ENCODE results near the gene LRP1.

The LRP1 gene

GRCh38 chr12:57248934-57249742, 120.9 kb downstream of the LRP1 start:
- no peak overlapping the region for H3K4me3 ChIP-seq (ENCODE audit: insufficient read depth, low read depth, low read length, poor library complexity, severe bottlenecking)
- no peak for DNase-seq
- H3K27ac ChIP-seq (ENCODE audit: insufficient read depth, low read length, poor library complexity, severe bottlenecking) = no peak overlapping the region
- no peaks in the 10 kb centered on the region for H3K9me3 ChIP-seq (ENCODE audit: control insufficient read depth, low read length)
- H3K27me3 ChIP-seq (replicated peaks; ENCODE audit: control insufficient read depth, insufficient read depth, low read length, poor library complexity, severe bottlenecking) = peaks cover 4% of the 10 kb centered on the region
- no peaks in the 10 kb centered on the region for H3K36me3 ChIP-seq (ENCODE audit: control insufficient read depth, insufficient read depth, low read length)
- no peaks in the 10 kb centered on the region for H3K4me1 ChIP-seq (ENCODE audit: control insufficient read depth, insufficient read depth, low read length, poor library complexity, severe bottlenecking)

- H3K4me1 ChIP-seq (ENCODE audit: control insufficient read depth, insufficient read depth, low read length, poor library complexity, severe bottlenecking) = no peaks in the 10 kb centered on the region
- no peak overlapping the region for H3K4me3 ChIP-seq (ENCODE audit: insufficient read depth, low read depth, low read length, poor library complexity, severe bottlenecking)
- H3K27me3 ChIP-seq (replicated peaks; ENCODE audit: control insufficient read depth, insufficient read depth, low read length, poor library complexity, severe bottlenecking) = no peaks in the 10 kb centered on the region
- H3K27ac ChIP-seq (ENCODE audit: insufficient read depth, low read length, poor library complexity, severe bottlenecking) = no peak overlapping the region
- DNase-seq = no peak
- no peaks in the 10 kb centered on the region for H3K9me3 ChIP-seq (ENCODE audit: control insufficient read depth, low read length)
- H3K36me3 ChIP-seq (ENCODE audit: control insufficient read depth, insufficient read depth, low read length) = peaks cover 7% of the 10 kb centered on the region
These were observed 122.3 kb downstream of the LRP1 start for GRCh38 chr12:57250541-57250940.

- no peaks in the 10 kb centered on the region for H3K9me3 ChIP-seq (ENCODE audit: control insufficient read depth, low read length)
- no peak within 1 kb of the TSS for H3K27ac ChIP-seq (ENCODE audit: insufficient read depth, low read length, poor library complexity, severe bottlenecking)
- H3K4me1 ChIP-seq (ENCODE audit: control insufficient read depth, insufficient read depth, low read length, poor library complexity, severe bottlenecking) = no peaks in the 10 kb centered on the region
- H3K4me3 ChIP-seq (ENCODE audit: insufficient read depth, low read depth, low read length, poor library complexity, severe bottlenecking) = no peak within 1 kb of the TSS
- H3K36me3 ChIP-seq (ENCODE audit: control insufficient read depth, insufficient read depth, low read length) = peaks cover 9% of the 10 kb centered on the region
- H3K27me3 ChIP-seq (replicated peaks; ENCODE audit: control insufficient read depth, insufficient read depth, low read length, poor library complexity, severe bottlenecking) = no peaks in the 10 kb centered on the region
- DNase-seq = no peak
These were observed 122.7 kb downstream of the LRP1 start, which contains the start of gene STAC3 for GRCh38 chr12:57250956-57251355. Gene STAC3 (minus strand): TSS chr12:57251187. CDS start chr12:57249636, 1,551 bp downstream.

GRCh38 chr12:57254506-57255280, 126.4 kb downstream of the LRP1 start:
- DNase-seq = no peak
- Histone ChIP-seq H3K9me3 (ENCODE audit: control insufficient read depth, low read length) (no peaks in the 10 kb centered on the region), H3K27ac (ENCODE audit: insufficient read depth, low read length, poor library complexity, severe bottlenecking) (no peak overlapping the region), H3K36me3 (ENCODE audit: control insufficient read depth, insufficient read depth, low read length) (peaks cover 42% of the 10 kb centered on the region), H3K4me1 (ENCODE audit: control insufficient read depth, insufficient read depth, low read length, poor library complexity, severe bottlenecking) (no peaks in the 10 kb centered on the region), H3K4me3 (ENCODE audit: insufficient read depth, low read depth, low read length, poor library complexity, severe bottlenecking) (no peak overlapping the region), H3K27me3 (replicated peaks; ENCODE audit: control insufficient read depth, insufficient read depth, low read length, poor library complexity, severe bottlenecking) (no peaks in the 10 kb centered on the region)

GRCh38 chr12:57255916-57256315, 127.6 kb downstream of the LRP1 start:
- H3K36me3 ChIP-seq (ENCODE audit: control insufficient read depth, insufficient read depth, low read length) = peaks cover 50% of the 10 kb centered on the region

GRCh38 chr12:57258977-57259970, 131.0 kb downstream of the LRP1 start:
- H3K4me1 ChIP-seq (ENCODE audit: control insufficient read depth, insufficient read depth, low read length, poor library complexity, severe bottlenecking) = no peaks in the 10 kb centered on the region
- H3K4me3 ChIP-seq (ENCODE audit: insufficient read depth, low read depth, low read length, poor library complexity, severe bottlenecking) = no peak overlapping the region
- H3K36me3 ChIP-seq (ENCODE audit: control insufficient read depth, insufficient read depth, low read length) = peaks cover 64% of the 10 kb centered on the region
- no peak for DNase-seq
- H3K9me3 ChIP-seq (ENCODE audit: control insufficient read depth, low read length) = no peaks in the 10 kb centered on the region
- no peaks in the 10 kb centered on the region for H3K27me3 ChIP-seq (replicated peaks; ENCODE audit: control insufficient read depth, insufficient read depth, low read length, poor library complexity, severe bottlenecking)
- no peak overlapping the region for H3K27ac ChIP-seq (ENCODE audit: insufficient read depth, low read length, poor library complexity, severe bottlenecking)

More at GRCh38 chr12:57255916-57256315, 127.6 kb downstream of the LRP1 start:
- H3K4me1 ChIP-seq (ENCODE audit: control insufficient read depth, insufficient read depth, low read length, poor library complexity, severe bottlenecking) = no peaks in the 10 kb centered on the region
- H3K4me3 ChIP-seq (ENCODE audit: insufficient read depth, low read depth, low read length, poor library complexity, severe bottlenecking) = no peak overlapping the region
- H3K27me3 ChIP-seq (replicated peaks; ENCODE audit: control insufficient read depth, insufficient read depth, low read length, poor library complexity, severe bottlenecking) = no peaks in the 10 kb centered on the region
- no peak for DNase-seq
- no peak overlapping the region for H3K27ac ChIP-seq (ENCODE audit: insufficient read depth, low read length, poor library complexity, severe bottlenecking)
- no peaks in the 10 kb centered on the region for H3K9me3 ChIP-seq (ENCODE audit: control insufficient read depth, low read length)

- Histone ChIP-seq H3K9me3 (ENCODE audit: control insufficient read depth, low read length) (no peaks in the 10 kb centered on the region), H3K27me3 (replicated peaks; ENCODE audit: control insufficient read depth, insufficient read depth, low read length, poor library complexity, severe bottlenecking) (no peaks in the 10 kb centered on the region), H3K27ac (ENCODE audit: insufficient read depth, low read length, poor library complexity, severe bottlenecking) (no peak overlapping the region), H3K4me3 (ENCODE audit: insufficient read depth, low read depth, low read length, poor library complexity, severe bottlenecking) (no peak overlapping the region), H3K4me1 (ENCODE audit: control insufficient read depth, insufficient read depth, low read length, poor library complexity, severe bottlenecking) (no peaks in the 10 kb centered on the region), H3K36me3 (ENCODE audit: control insufficient read depth, insufficient read depth, low read length) (peaks cover 57% of the 10 kb centered on the region)
- no peak for DNase-seq
These were observed 132.1 kb downstream of the LRP1 start for GRCh38 chr12:57260366-57260765.

GRCh38 chr12:57261428-57261865, 133.2 kb downstream of the LRP1 start:
- no peaks in the 10 kb centered on the region for H3K4me1 ChIP-seq (ENCODE audit: control insufficient read depth, insufficient read depth, low read length, poor library complexity, severe bottlenecking)
- no peak for DNase-seq
- peaks cover 53% of the 10 kb centered on the region for H3K36me3 ChIP-seq (ENCODE audit: control insufficient read depth, insufficient read depth, low read length)
- no peaks in the 10 kb centered on the region for H3K9me3 ChIP-seq (ENCODE audit: control insufficient read depth, low read length)
- no peaks in the 10 kb centered on the region for H3K27me3 ChIP-seq (replicated peaks; ENCODE audit: control insufficient read depth, insufficient read depth, low read length, poor library complexity, severe bottlenecking)
- no peak overlapping the region for H3K4me3 ChIP-seq (ENCODE audit: insufficient read depth, low read depth, low read length, poor library complexity, severe bottlenecking)
- no peak overlapping the region for H3K27ac ChIP-seq (ENCODE audit: insufficient read depth, low read length, poor library complexity, severe bottlenecking)

GRCh38 chr12:57262126-57262822, 134.0 kb downstream of the LRP1 start:
- no peak for DNase-seq
- Histone ChIP-seq H3K27me3 (replicated peaks; ENCODE audit: control insufficient read depth, insufficient read depth, low read length, poor library complexity, severe bottlenecking) (no peaks in the 10 kb centered on the region), H3K36me3 (ENCODE audit: control insufficient read depth, insufficient read depth, low read length) (peaks cover 52% of the 10 kb centered on the region), H3K27ac (ENCODE audit: insufficient read depth, low read length, poor library complexity, severe bottlenecking) (no peak overlapping the region), H3K9me3 (ENCODE audit: control insufficient read depth, low read length) (no peaks in the 10 kb centered on the region), H3K4me3 (ENCODE audit: insufficient read depth, low read depth, low read length, poor library complexity, severe bottlenecking) (no peak overlapping the region), H3K4me1 (ENCODE audit: control insufficient read depth, insufficient read depth, low read length, poor library complexity, severe bottlenecking) (no peaks in the 10 kb centered on the region)

Data from effector memory CD4-positive, alpha-beta T cell (primary cell).